Skeletal muscle tissue (tissue), 4 donors: Measurements from ENCODE around the gene CGNL1. TPM values are rescaled to one million over a fixed set of nuclear protein-coding genes. Genes with fewer than 3 reads are reported as not detected.

Experiments used
- H3K27ac ChIP-seq: one replicate; pipeline ENCODE4 v1.7.0; 2013; ENCODE audit warnings: mild to moderate bottlenecking, low read depth, low read length, inconsistent platforms
- H3K27me3 ChIP-seq, 3 donors: one replicate each; pipeline ENCODE4 v1.7.0; 2013; ENCODE audit warnings: low read length in 3 of 3; ENCODE audit not compliant: control insufficient read depth in 3 of 3, insufficient read depth in 3 of 3
- H3K36me3 ChIP-seq, 3 donors: one replicate each; pipeline ENCODE4 v1.7.0; 2013; ENCODE audit warnings: low read length in 3 of 3; ENCODE audit not compliant: control insufficient read depth in 3 of 3, insufficient read depth in 3 of 3
- H3K4me1 ChIP-seq, 3 donors: one replicate each; pipeline ENCODE4 v1.7.0; 2013; ENCODE audit warnings: low read length in 3 of 3, mild to moderate bottlenecking in 3 of 3; ENCODE audit not compliant: control insufficient read depth in 3 of 3, insufficient read depth in 3 of 3
- H3K4me3 ChIP-seq, 3 donors: one replicate each; pipeline ENCODE4 v1.7.0; 2013; ENCODE audit warnings: low read length in 3 of 3
- H3K9ac ChIP-seq, 3 donors: one replicate each; pipeline ENCODE4 v1.7.0; 2013; ENCODE audit warnings: low read length in 3 of 3, mild to moderate bottlenecking in 3 of 3, moderate library complexity in 2 of 3, low read depth in 1 of 3
- H3K9me3 ChIP-seq, 3 donors: one replicate each; pipeline ENCODE4 v1.7.0; 2013; ENCODE audit warnings: low read length in 3 of 3; ENCODE audit not compliant: control insufficient read depth in 3 of 3
- total RNA-seq: library from RNA; depleted of rRNA; stranded (reverse); fragments of >200 nt; gene quantifications from one replicate; pipeline ENCODE4 v1.2.3, GENCODE V29; 2014
- donor health status: Osteomylitis.

The CGNL1 gene
- total RNA-seq, 1 donor from 2014 or later = 11.5 TPM

GRCh38 chr15:57505949-57506391 is 129.7 kb downstream of the CGNL1 start:
- no peaks in the 10 kb centered on the region for H3K27me3 ChIP-seq
- no peaks in the 10 kb centered on the region for H3K36me3 ChIP-seq
- no peak overlapping the region for H3K27ac ChIP-seq
- no peak overlapping the region for H3K4me3 ChIP-seq
- H3K4me1 ChIP-seq = peaks cover 0 to 3% (median 3%) of the 10 kb centered on the region in 3 donors
- no peaks in the 10 kb centered on the region for H3K9me3 ChIP-seq
- no peak overlapping the region for H3K9ac ChIP-seq

GRCh38 chr15:57506422-57506821 is 130.1 kb downstream of the CGNL1 start:
- Histone ChIP-seq H3K36me3 (no peaks in the 10 kb centered on the region), H3K27me3 (no peaks in the 10 kb centered on the region), H3K4me1 (peaks cover 0 to 3% (median 3%) of the 10 kb centered on the region in 3 donors), H3K9me3 (no peaks in the 10 kb centered on the region), H3K27ac (no peak overlapping the region), H3K9ac (no peak overlapping the region), H3K4me3 (no peak overlapping the region)

- no peak overlapping the region for H3K9ac ChIP-seq
- no peaks in the 10 kb centered on the region for H3K36me3 ChIP-seq
- H3K27ac ChIP-seq = no peak overlapping the region
- H3K4me3 ChIP-seq = no peak overlapping the region
- H3K9me3 ChIP-seq = no peaks in the 10 kb centered on the region
- peaks cover 0 to 3% (median 3%) of the 10 kb centered on the region in 3 donors for H3K4me1 ChIP-seq
- no peaks in the 10 kb centered on the region for H3K27me3 ChIP-seq
Observed at GRCh38 chr15:57507111-57507510, 130.8 kb downstream of the CGNL1 start.

- H3K27me3 ChIP-seq = no peaks in the 10 kb centered on the region
- no peaks in the 10 kb centered on the region for H3K9me3 ChIP-seq
- no peaks in the 10 kb centered on the region for H3K36me3 ChIP-seq
- no peak overlapping the region for H3K4me3 ChIP-seq
- peaks cover 0 to 3% (median 3%) of the 10 kb centered on the region in 3 donors for H3K4me1 ChIP-seq
- no peak overlapping the region for H3K27ac ChIP-seq
- H3K9ac ChIP-seq = no peak overlapping the region
Observed at GRCh38 chr15:57509126-57509525, 132.8 kb downstream of the CGNL1 start.

GRCh38 chr15:57509965-57510364 is 133.7 kb downstream of the CGNL1 start:
- no peak overlapping the region for H3K27ac ChIP-seq
- H3K4me1 ChIP-seq = peaks cover 0 to 3% (median 3%) of the 10 kb centered on the region in 3 donors
- H3K36me3 ChIP-seq = no peaks in the 10 kb centered on the region

GRCh38 chr15:57510647-57511046 is 134.3 kb downstream of the CGNL1 start:
- Histone ChIP-seq H3K27me3 (no peaks in the 10 kb centered on the region), H3K4me3 (no peak overlapping the region), H3K27ac (no peak overlapping the region)

More at GRCh38 chr15:57509965-57510364, 133.7 kb downstream of the CGNL1 start:
- Histone ChIP-seq H3K4me3 (no peak overlapping the region), H3K27me3 (no peaks in the 10 kb centered on the region), H3K9ac (no peak overlapping the region), H3K9me3 (no peaks in the 10 kb centered on the region)

GRCh38 chr15:57516327-57517029 is 140.2 kb downstream of the CGNL1 start:
- Histone ChIP-seq H3K4me1 (no peaks in the 10 kb centered on the region), H3K4me3 (no peak overlapping the region), H3K27me3 (no peaks in the 10 kb centered on the region), H3K9ac (no peak overlapping the region), H3K9me3 (no peaks in the 10 kb centered on the region), H3K36me3 (no peaks in the 10 kb centered on the region), H3K27ac (no peak overlapping the region)

More at GRCh38 chr15:57510647-57511046, 134.3 kb downstream of the CGNL1 start:
- peaks cover 0 to 3% (median 3%) of the 10 kb centered on the region in 3 donors for H3K4me1 ChIP-seq
- no peak overlapping the region for H3K9ac ChIP-seq
- H3K9me3 ChIP-seq = no peaks in the 10 kb centered on the region
- no peaks in the 10 kb centered on the region for H3K36me3 ChIP-seq

GRCh38 chr15:57517030-57517671 is 140.8 kb downstream of the CGNL1 start:
- Histone ChIP-seq H3K9me3 (no peaks in the 10 kb centered on the region), H3K4me1 (no peaks in the 10 kb centered on the region), H3K27me3 (no peaks in the 10 kb centered on the region), H3K4me3 (no peak overlapping the region), H3K9ac (no peak overlapping the region), H3K36me3 (no peaks in the 10 kb centered on the region), H3K27ac (no peak overlapping the region)

GRCh38 chr15:57518779-57519405 is 142.6 kb downstream of the CGNL1 start:
- H3K4me3 ChIP-seq = no peak overlapping the region
- no peaks in the 10 kb centered on the region for H3K4me1 ChIP-seq
- no peak overlapping the region for H3K9ac ChIP-seq
- H3K27ac ChIP-seq = no peak overlapping the region
- H3K27me3 ChIP-seq = no peaks in the 10 kb centered on the region
- H3K9me3 ChIP-seq = no peaks in the 10 kb centered on the region
- H3K36me3 ChIP-seq = no peaks in the 10 kb centered on the region

GRCh38 chr15:57519806-57520205 is 143.5 kb downstream of the CGNL1 start:
- Histone ChIP-seq H3K27ac (no peak overlapping the region), H3K9me3 (no peaks in the 10 kb centered on the region), H3K4me1 (no peaks in the 10 kb centered on the region), H3K36me3 (no peaks in the 10 kb centered on the region), H3K27me3 (peaks cover 0 to 5% (median 0%) of the 10 kb centered on the region in 3 donors), H3K4me3 (no peak overlapping the region), H3K9ac (no peak overlapping the region)
